Measurements from ENCODE around the gene MYH10. TPM values are rescaled to one million over a fixed set of nuclear protein-coding genes. Genes with fewer than 3 reads are reported as not detected.

MYH10 gene
- total RNA-seq, 1 experiment from 2014 or later = 1.6 TPM

DNA sequence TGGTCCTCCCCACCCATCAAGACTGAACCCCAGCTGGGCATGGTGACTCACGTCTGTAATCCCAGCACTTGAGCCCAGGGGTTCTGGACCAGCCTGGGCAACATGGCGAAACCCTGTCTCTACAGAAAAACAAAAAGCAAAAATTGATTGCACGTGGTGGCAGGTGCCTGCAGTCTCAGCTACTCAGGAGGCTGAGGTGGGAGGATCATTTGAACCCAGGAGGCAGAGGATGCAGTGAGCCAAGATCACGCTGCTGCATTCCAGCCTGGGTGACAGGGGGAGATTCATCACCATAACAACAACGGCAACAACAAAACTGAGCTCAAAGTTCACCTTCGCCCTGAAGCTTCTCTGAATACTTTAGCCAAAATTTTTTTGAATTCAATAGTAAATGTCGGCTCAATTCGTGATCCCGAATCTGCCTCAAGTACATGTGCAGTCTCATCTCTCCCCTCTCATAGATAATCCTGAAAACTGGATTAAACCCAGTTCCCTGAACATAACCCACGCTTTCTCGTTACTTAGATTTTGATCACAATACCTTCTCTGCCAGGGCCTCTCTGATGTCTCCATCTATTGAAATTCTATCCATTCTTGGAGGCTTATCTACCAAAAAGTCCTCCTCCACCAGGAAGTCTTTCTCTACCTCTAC lies 13.5 kb upstream of the MYH10 start:
- no peaks in the 10 kb centered on the region for H3K9me3 ChIP-seq (ENCODE audit: insufficient read depth, low read depth)
- H4K20me1 ChIP-seq (ENCODE audit: insufficient read depth) = no peaks in the 10 kb centered on the region
- peaks cover 45% of the 10 kb centered on the region for H3K27me3 ChIP-seq (ENCODE audit: insufficient read depth, low read depth)
- H2AFZ ChIP-seq = no peak overlapping the region
- intact Hi-C loops (cut with micrococcal nuclease; ENCODE audit: unreplicated experiment) = no loop called here
- H3K27ac ChIP-seq = no peak overlapping the region
- CTCF ChIA-PET = no interaction called here
- no peak for DNase-seq
- no peaks in the 10 kb centered on the region for H3F3A ChIP-seq (ENCODE audit: insufficient read depth, low read depth)
- H3K4me3 ChIP-seq = no peak overlapping the region
- no peaks in the 10 kb centered on the region for H3K79me2 ChIP-seq (ENCODE audit: low read depth)
- TF ChIP-seq, protein P1, sequence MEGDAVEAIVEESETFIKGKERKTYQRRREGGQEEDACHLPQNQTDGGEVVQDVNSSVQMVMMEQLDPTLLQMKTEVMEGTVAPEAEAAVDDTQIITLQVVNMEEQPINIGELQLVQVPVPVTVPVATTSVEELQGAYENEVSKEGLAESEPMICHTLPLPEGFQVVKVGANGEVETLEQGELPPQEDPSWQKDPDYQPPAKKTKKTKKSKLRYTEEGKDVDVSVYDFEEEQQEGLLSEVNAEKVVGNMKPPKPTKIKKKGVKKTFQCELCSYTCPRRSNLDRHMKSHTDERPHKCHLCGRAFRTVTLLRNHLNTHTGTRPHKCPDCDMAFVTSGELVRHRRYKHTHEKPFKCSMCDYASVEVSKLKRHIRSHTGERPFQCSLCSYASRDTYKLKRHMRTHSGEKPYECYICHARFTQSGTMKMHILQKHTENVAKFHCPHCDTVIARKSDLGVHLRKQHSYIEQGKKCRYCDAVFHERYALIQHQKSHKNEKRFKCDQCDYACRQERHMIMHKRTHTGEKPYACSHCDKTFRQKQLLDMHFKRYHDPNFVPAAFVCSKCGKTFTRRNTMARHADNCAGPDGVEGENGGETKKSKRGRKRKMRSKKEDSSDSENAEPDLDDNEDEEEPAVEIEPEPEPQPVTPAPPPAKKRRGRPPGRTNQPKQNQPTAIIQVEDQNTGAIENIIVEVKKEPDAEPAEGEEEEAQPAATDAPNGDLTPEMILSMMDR (conservative IDR thresholded peaks at IDR 0.05) = no peak
- TF ChIP-seq EZH2 (IDR thresholded peaks at IDR 0.05; ENCODE audit: low read depth) = no peak
- H3K4me1 ChIP-seq (replicated peaks; ENCODE audit: insufficient read depth) = no peaks in the 10 kb centered on the region
- BruUV-seq (replicated peaks) = no TSS peak
- H3K9me2 ChIP-seq (ENCODE audit: insufficient read depth) = no peaks in the 10 kb centered on the region
- H3K36me3 ChIP-seq (ENCODE audit: low read depth) = no peaks in the 10 kb centered on the region
- no peak overlapping the region for H3K4me2 ChIP-seq
- POLR2A ChIA-PET (ENCODE audit: unreplicated experiment) = interaction anchor here (0.5 kb wide), 1 partner anchor 1240 kb away, joined by 3 read pairs; the partner anchor contains the start of gene TMEM256

GRCh38 chr17:8639709-8640108 lies 9.2 kb upstream of the MYH10 start:
- TF ChIP-seq, protein P1 (conservative IDR thresholded peaks at IDR 0.05) = no peak
- TF ChIP-seq EZH2 (IDR thresholded peaks at IDR 0.05; ENCODE audit: low read depth) = no peak
- Histone ChIP-seq H3K9me2 (ENCODE audit: insufficient read depth) (no peaks in the 10 kb centered on the region), H3K79me2 (ENCODE audit: low read depth) (no peaks in the 10 kb centered on the region), H2AFZ (no peak overlapping the region), H3K4me3 (no peak overlapping the region), H4K20me1 (ENCODE audit: insufficient read depth) (no peaks in the 10 kb centered on the region), H3K4me1 (replicated peaks; ENCODE audit: insufficient read depth) (no peaks in the 10 kb centered on the region), H3K9me3 (ENCODE audit: insufficient read depth, low read depth) (no peaks in the 10 kb centered on the region), H3K27ac (no peak overlapping the region), H3F3A (ENCODE audit: insufficient read depth, low read depth) (no peaks in the 10 kb centered on the region), H3K4me2 (no peak overlapping the region), H3K36me3 (ENCODE audit: low read depth) (no peaks in the 10 kb centered on the region), H3K27me3 (ENCODE audit: insufficient read depth, low read depth) (peaks cover 22% of the 10 kb centered on the region; the same call in 1 of the 2 replicates)
- ChIA-PET CTCF (no interaction called here), POLR2A (ENCODE audit: unreplicated experiment) (no interaction called here)
- BruUV-seq (replicated peaks) = no TSS peak
- DNase-seq = no peak
- intact Hi-C loops (cut with micrococcal nuclease; ENCODE audit: unreplicated experiment) = loop anchor here (10.0 kb wide), 1 partner anchor 65 kb away; no protein-coding TSS in a partner anchor

DNA sequence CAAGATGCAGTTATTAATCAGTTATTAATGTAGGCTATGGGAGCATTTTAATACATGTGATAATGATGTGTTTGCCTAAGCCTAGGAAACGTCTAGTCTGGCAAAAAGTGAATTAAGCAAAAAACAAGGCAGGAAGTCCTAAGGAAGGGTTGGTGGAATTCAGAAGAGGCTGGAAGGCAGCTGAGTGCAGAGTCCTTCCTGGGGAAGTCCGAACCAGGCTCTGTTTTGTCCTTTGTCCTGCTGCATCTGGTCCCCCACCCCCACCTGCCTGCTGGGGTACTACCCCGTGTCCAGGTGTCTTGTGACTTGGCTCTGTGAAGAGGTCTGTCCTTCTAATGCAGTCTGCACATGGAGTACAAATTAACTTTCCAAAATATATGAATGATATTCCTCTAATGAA lies 1.5 kb upstream of the MYH10 start:
- H3K79me2 ChIP-seq (ENCODE audit: low read depth) = no peaks in the 10 kb centered on the region
- peaks cover 6% of the 10 kb centered on the region; the same call in 1 of the 2 replicates for H3K27me3 ChIP-seq (ENCODE audit: insufficient read depth, low read depth)
- CTCF ChIA-PET = no interaction called here

More for the DNA sequence above, 1.5 kb upstream of the MYH10 start:
- Histone ChIP-seq H2AFZ (no peak overlapping the region), H3K4me3 (no peak overlapping the region), H3K36me3 (ENCODE audit: low read depth) (no peaks in the 10 kb centered on the region), H3K4me2 (no peak overlapping the region), H3K4me1 (replicated peaks; ENCODE audit: insufficient read depth) (no peaks in the 10 kb centered on the region), H3K9me3 (ENCODE audit: insufficient read depth, low read depth) (no peaks in the 10 kb centered on the region), H3F3A (ENCODE audit: insufficient read depth, low read depth) (no peaks in the 10 kb centered on the region), H4K20me1 (ENCODE audit: insufficient read depth) (no peaks in the 10 kb centered on the region), H3K9me2 (ENCODE audit: insufficient read depth) (no peaks in the 10 kb centered on the region), H3K27ac (no peak overlapping the region)
- no peak for DNase-seq
- POLR2A ChIA-PET (ENCODE audit: unreplicated experiment) = no interaction called here
- intact Hi-C loops (cut with micrococcal nuclease; ENCODE audit: unreplicated experiment) = loop anchor here (10.0 kb wide), 1 partner anchor 57 kb away; no protein-coding TSS in a partner anchor
- no TSS peak for BruUV-seq (replicated peaks)
- TF ChIP-seq, protein P1 (conservative IDR thresholded peaks at IDR 0.05) = no peak
- TF ChIP-seq EZH2 (IDR thresholded peaks at IDR 0.05; ENCODE audit: low read depth) = no peak

Measured in PC-9 (cell line).